Upper lobe of left lung (tissue), 6 donors: ENCODE data around the gene MMP21. TPM values are rescaled to one million over a fixed set of nuclear protein-coding genes. Genes with fewer than 3 reads are reported as not detected.

ENCODE experiments used
- ATAC-seq, 2 donors: fragments of 200-7000 bp; cut with Tn5 transposase; one replicate each; pipeline ENCODE4 v1.9.1; 2022; ENCODE audit warnings: mild to moderate bottlenecking in 2 of 2, moderate library complexity in 2 of 2; ENCODE audit not compliant: low FRiP score in 2 of 2
- DNase-seq, 2 donors: peaks; one replicate each; pipeline ENCODE4 v3.0.0-alpha.2; 2019 to 2020
- H3K27ac ChIP-seq, 4 donors: fragments of 200-600 bp; sonication (generic); one replicate each; pipeline ENCODE4 v1.5.1; 2016 to 2019
- H3K27me3 ChIP-seq, 4 donors: fragments of 200-600 bp; sonication (generic); one replicate each; pipeline ENCODE4 v1.5.1; 2017 to 2019
- H3K36me3 ChIP-seq, 4 donors: fragments of 200-600 bp; sonication (generic); one replicate each; pipeline ENCODE4 v1.5.1; 2016 to 2019
- H3K4me1 ChIP-seq, 4 donors: fragments of 200-600 bp; sonication (generic); one replicate each; pipeline ENCODE4 v1.5.1; 2018 to 2019
- H3K4me3 ChIP-seq, 4 donors: fragments of 200-600 bp; sonication (generic); one replicate each; pipeline ENCODE4 v1.5.1; 2017 to 2019; ENCODE audit warnings: mild to moderate bottlenecking in 2 of 4, moderate library complexity in 1 of 4
- H3K9me3 ChIP-seq, 4 donors: fragments of 200-600 bp; sonication (generic); one replicate each; pipeline ENCODE4 v1.5.1; 2018 to 2019
- EP300 ChIP-seq, 4 donors: sonication (generic); formaldehyde crosslinking; IDR thresholded peaks; one replicate each; pipeline ENCODE4 v1.5.1; 2017; ENCODE audit warnings: antibody characterized with exemption in 4 of 4, control low read depth in 2 of 4
- POLR2A ChIP-seq, 4 donors: fragments of 450-650 bp; IDR thresholded peaks; one replicate each; pipeline ENCODE4 v1.5.1; 2016 to 2017; ENCODE audit warnings: antibody characterized with exemption in 4 of 4, mild to moderate bottlenecking in 2 of 4
- POLR2AphosphoS5 ChIP-seq, 2 donors: sonication (generic); formaldehyde crosslinking; IDR thresholded peaks; one replicate each; pipeline ENCODE4 v1.5.1; 2017; ENCODE audit warnings: antibody characterized with exemption in 2 of 2
- WGBS, 2 donors: methylation state at CpG; one replicate each; pipeline ENCODE4 v1.1.5; 2017 to 2018; 5-methylcytosine and 5-hydroxymethylcytosine counted together
- total RNA-seq, 6 donors: library from RNA; depleted of rRNA in 4 of 6; stranded (reverse); fragments of >200 nt in 4 of 6; gene quantifications; one replicate each; pipeline versions ENCODE4 v1.1.0 to v1.2.1, GENCODE V29; 2016 to 2021
- TF ChIP-seq, protein P1 (sequence below), 6 experiments: fragments of 450-650 bp in 4 of 6; fragments of 200-600 bp in 2 of 6; sonication (generic) in 2 of 6; IDR thresholded peaks; one replicate each; pipeline ENCODE4 v1.5.1; 2016 to 2019; ENCODE audit warnings: antibody characterized with exemption in 6 of 6
- donor health status: DM: no; HTN: no; CAD: no; lungs with moderate emphysema.
- donor health status: DM: no; HTN: yes; CAD: no; lungs with severe emphysema.

MMP21 gene
- total RNA-seq, 6 donors from 2014 or later: 0.13 to 3.1 (median 0.69) TPM; not detected in 1

DNA sequence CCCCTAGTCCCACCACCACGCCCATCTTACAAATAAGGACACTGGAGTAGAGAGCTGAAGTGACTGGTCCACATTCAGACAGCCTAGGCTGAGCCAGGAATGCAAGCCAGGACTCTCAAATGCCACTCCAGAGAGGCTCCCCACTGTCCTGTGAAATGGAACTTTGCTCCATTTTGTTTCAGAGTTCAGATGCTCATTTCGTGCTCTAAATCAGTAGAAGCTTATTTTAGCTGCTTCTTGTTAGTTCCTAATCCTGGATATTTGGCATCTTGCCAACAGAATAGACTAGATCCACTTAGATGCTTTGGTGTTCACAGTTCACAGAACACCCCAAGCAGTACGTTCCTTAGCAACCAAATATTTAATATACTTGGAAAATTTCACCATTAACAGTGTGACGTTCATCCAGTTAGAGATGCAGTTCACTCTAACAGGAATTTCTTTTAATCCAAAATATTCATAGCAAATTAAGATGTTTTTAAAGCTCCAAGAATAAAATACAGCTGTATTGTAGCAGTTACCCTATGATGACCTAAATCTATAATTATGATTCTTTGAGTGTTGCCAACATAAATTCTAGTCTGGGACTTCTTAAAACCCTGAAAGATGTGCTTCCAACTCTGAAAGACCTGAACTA lies 7.3 kb downstream of the MMP21 start:
- H3K27ac ChIP-seq: no peak overlapping the region
- H3K4me3 ChIP-seq: no peak overlapping the region
- TF ChIP-seq EP300 (IDR thresholded peaks at IDR 0.05) (no peak), POLR2A (IDR thresholded peaks at IDR 0.05) (no peak), POLR2AphosphoS5 (IDR thresholded peaks at IDR 0.05) (no peak)
- TF ChIP-seq, protein P1, sequence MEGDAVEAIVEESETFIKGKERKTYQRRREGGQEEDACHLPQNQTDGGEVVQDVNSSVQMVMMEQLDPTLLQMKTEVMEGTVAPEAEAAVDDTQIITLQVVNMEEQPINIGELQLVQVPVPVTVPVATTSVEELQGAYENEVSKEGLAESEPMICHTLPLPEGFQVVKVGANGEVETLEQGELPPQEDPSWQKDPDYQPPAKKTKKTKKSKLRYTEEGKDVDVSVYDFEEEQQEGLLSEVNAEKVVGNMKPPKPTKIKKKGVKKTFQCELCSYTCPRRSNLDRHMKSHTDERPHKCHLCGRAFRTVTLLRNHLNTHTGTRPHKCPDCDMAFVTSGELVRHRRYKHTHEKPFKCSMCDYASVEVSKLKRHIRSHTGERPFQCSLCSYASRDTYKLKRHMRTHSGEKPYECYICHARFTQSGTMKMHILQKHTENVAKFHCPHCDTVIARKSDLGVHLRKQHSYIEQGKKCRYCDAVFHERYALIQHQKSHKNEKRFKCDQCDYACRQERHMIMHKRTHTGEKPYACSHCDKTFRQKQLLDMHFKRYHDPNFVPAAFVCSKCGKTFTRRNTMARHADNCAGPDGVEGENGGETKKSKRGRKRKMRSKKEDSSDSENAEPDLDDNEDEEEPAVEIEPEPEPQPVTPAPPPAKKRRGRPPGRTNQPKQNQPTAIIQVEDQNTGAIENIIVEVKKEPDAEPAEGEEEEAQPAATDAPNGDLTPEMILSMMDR (IDR thresholded peaks at IDR 0.05): no peak
- peaks cover 4 to 32% (median 19%) of the 10 kb centered on the region in 4 donors for H3K36me3 ChIP-seq
- H3K27me3 ChIP-seq: no peaks in the 10 kb centered on the region
- ATAC-seq (peak; percentile 44 to 65), DNase-seq (no peak)
- WGBS, 2 donors: 51 to 53% methylated on average over 4 of the region's 4 CpGs
- no peaks in the 10 kb centered on the region for H3K4me1 ChIP-seq
- no peaks in the 10 kb centered on the region for H3K9me3 ChIP-seq

DNA sequence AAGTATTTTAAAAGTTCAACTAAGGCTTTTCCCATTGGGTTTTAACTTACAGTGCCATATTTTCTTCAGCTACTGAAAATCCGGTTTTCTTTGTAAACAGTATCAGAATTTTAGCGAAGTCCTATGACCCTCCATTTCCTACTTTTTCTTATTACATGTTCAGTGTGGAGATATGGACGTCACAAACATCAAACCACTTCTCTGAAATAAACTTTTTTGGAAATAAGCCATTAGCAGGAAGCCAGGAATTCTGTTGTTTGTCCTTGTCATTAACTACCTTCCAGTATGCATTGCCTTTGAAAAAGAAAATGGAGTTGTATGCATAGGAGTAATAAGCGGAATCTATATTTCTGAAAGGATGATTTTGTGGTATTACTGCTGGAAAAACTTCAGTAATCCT lies 9.1 kb downstream of the MMP21 start:
- no peaks in the 10 kb centered on the region for H3K4me1 ChIP-seq
- TF ChIP-seq, protein P1 (IDR thresholded peaks at IDR 0.05): no peak
- no peak for TF ChIP-seq EP300 (IDR thresholded peaks at IDR 0.05)
- TF ChIP-seq POLR2AphosphoS5 (IDR thresholded peaks at IDR 0.05): no peak
- no peak for TF ChIP-seq POLR2A (IDR thresholded peaks at IDR 0.05)
- H3K4me3 ChIP-seq: no peak overlapping the region
- no peaks in the 10 kb centered on the region for H3K27me3 ChIP-seq
- ATAC-seq: no peak
- peaks cover 4 to 49% (median 26%) of the 10 kb centered on the region in 4 donors for H3K36me3 ChIP-seq
- no peaks in the 10 kb centered on the region for H3K9me3 ChIP-seq
- WGBS, 2 donors: 59 to 67% methylated on average over 4 of the region's 4 CpGs
- H3K27ac ChIP-seq: no peak overlapping the region
- no peak for DNase-seq

DNA sequence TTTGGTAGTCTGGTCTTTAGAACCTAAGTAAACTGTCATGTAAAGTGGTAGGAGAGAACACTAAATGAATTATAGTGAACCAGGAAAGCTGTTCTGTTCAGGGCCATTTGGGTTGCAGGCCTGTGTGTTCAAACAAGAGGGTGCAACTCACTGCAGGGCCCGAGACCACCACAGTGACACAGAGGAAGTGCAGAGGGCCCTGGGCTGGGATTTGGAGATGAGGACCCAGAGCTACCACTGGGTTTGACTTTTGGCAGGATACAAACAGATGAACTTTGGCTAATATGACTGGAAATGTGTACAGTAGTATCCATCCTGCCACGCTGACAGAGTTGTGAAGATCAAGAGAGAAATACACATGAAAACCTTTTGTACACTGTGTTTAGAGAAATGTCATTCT lies 9.8 kb downstream of the MMP21 start:
- ATAC-seq (no peak), DNase-seq (no peak)
- 100% methylated on average over 2 of the region's 2 CpGs for WGBS, 2 donors
- H3K27ac ChIP-seq: no peak overlapping the region
- no peaks in the 10 kb centered on the region for H3K9me3 ChIP-seq
- no peaks in the 10 kb centered on the region for H3K27me3 ChIP-seq
- no peak overlapping the region for H3K4me3 ChIP-seq
- peaks cover 4 to 56% (median 26%) of the 10 kb centered on the region in 4 donors for H3K36me3 ChIP-seq
- TF ChIP-seq, protein P1 (IDR thresholded peaks at IDR 0.05): no peak
- no peak for TF ChIP-seq EP300 (IDR thresholded peaks at IDR 0.05)
- no peak for TF ChIP-seq POLR2AphosphoS5 (IDR thresholded peaks at IDR 0.05)
- TF ChIP-seq POLR2A (IDR thresholded peaks at IDR 0.05): no peak
- H3K4me1 ChIP-seq: no peaks in the 10 kb centered on the region

DNA sequence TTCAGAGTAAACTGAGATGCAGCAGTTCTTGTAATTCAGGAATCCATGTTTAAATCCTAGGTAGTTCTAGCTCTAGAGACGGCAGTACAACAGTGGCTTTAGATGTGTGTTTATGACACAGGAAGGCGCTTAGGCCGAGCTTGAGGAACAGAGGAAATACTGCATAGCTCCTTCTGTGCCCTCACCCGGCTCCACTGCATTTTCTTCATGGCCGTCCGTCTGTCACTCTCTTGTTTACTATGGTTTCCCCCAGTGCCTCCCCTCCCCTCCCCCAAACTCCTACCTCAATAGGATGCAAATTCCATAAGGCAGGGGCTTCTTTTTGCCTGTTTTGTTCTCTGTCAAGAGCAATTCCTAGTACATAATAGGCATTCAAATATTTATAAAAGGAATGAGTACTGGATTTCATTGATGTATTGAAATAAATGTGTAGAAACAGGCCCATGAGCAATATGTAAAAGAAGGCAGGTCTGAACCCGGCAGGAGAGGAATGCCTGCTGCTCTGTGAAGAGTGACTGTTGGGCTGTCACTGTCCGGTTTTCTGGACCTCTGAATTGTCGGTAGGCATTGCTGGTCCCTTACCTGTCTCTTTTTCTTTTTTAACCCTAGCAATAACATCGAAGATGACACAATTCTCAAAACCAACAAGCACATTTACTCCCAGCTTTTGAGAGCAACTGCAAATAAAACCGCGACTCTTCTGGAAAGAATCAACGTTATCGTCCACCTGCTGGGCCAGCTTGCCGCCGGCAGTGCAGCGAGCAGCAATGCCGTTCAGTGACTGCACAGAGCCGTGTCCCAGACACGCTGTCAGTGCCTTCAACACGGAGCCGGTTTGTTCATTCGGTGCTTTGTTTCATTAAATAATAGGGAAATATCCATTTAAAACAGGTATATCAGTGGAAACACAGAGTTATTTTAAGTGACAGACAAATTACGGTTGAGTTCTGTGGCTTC lies 12.7 kb downstream of the MMP21 start:
- DNase-seq: peak in 1 of 2 donors; percentile 52
- no peak overlapping the region for H3K27ac ChIP-seq
- H3K9me3 ChIP-seq: no peaks in the 10 kb centered on the region
- H3K36me3 ChIP-seq: peaks cover 15 to 85% (median 44%) of the 10 kb centered on the region in 4 donors
- no peaks in the 10 kb centered on the region for H3K27me3 ChIP-seq
- 89 to 91% methylated on average over 24 of the region's 24 CpGs for WGBS, 2 donors
- TF ChIP-seq EP300 (IDR thresholded peaks at IDR 0.05) (no peak), POLR2A (IDR thresholded peaks at IDR 0.05) (no peak), POLR2AphosphoS5 (IDR thresholded peaks at IDR 0.05) (no peak)
- TF ChIP-seq, protein P1 (IDR thresholded peaks at IDR 0.05): no peak
- H3K4me3 ChIP-seq: no peak overlapping the region
- no peak for ATAC-seq
- no peaks in the 10 kb centered on the region for H3K4me1 ChIP-seq
